ENCODE results near the gene MCM9. TPM values are rescaled to one million over a fixed set of nuclear protein-coding genes. Genes with fewer than 3 reads are reported as not detected.
A peak's percentile ranks its signal among the peaks of the same experiment; 100 is the strongest.

The MCM9 gene
- 6.0 and 6.1 TPM in 2 replicates for total RNA-seq (2014; rRNA removed; shearing (Covaris generic))

DNA sequence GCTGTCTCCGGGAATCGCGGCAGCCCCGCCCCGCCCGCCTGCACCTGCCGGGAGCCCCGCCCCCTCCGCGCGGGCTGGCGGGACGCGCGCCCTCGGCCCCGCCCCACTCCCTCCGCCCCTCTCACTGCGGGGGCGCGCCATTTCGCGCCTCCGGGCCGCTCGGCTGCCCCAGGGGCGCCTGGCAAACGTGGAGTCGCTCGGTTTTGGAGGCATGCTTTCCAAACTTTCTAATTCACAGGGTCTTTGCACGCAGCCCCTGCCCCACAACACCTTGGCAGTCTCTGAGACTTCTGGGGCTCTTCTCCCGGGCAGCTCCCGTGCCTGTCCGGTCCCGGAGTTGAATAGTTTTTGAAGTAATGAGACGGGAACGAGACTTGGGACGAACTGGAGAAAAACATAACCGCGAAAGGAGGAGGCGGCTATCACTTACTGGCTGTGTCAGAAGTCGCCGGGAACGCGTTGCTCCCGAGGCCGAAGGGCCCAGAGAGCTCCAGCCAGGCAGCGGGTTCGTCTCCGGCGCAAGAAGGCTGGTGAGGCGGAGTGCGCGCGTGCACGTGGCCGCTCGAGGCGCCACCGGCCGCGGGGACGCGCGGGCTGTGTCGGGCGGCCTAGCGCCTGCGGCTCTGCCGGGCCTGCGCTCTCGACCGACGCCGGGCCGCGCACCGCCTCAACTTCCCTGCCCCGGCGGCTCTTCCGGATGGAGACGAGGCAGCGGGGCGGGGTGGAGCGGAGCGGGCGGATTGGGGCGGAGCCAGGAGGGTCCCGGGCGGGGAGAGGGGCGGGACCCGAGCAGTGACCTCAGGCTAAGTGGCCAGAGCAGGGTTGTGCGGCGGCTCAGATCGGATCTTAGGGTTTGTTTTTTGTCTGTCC, at the start of gene MCM9:
TSS of gene MCM9 (minus strand) at position 699 of the 870 bp plus-strand sequence. CDS start 3,436 bp downstream, outside the sequence.
- DNase-seq (ENCODE audit: low spot score) = peak; percentile 87

DNA sequence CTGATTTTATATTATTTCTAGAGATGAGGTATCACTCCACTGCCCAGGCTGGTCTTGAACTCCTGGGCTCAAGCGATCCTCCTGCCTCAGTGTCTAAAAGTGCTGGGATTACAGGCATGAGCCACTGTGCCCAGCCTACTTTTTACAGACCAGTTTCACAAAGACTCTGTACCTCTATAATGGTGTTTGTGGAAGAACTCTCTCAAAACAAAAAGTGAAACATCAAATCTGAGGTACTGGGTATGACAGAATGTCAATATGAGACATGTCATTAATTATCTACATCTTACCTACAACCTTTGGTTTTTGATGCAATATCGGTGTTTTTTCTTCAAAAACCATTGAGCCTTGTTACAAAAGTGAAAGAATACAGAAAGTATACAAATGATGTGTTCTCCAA, 49.4 kb upstream of the MCM9 start:
- DNase-seq (ENCODE audit: low spot score) = no peak

DNA sequence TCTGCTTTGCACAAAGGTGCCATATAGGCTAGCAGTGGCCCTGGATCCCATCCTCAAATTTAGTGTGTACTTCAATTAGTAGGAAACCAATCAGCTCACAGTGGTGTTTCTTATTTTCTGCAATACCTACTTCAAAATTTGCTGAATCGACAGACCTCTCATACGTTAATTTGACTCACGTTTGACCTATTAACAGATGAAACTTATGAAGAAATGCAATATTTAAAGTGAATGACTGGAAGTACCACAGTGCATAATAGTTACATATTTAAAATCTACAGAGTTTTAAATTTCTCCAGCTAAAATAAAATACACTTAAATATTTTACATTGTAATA, 47.6 kb upstream of the MCM9 start:
- no peak for DNase-seq (ENCODE audit: low spot score)

DNA sequence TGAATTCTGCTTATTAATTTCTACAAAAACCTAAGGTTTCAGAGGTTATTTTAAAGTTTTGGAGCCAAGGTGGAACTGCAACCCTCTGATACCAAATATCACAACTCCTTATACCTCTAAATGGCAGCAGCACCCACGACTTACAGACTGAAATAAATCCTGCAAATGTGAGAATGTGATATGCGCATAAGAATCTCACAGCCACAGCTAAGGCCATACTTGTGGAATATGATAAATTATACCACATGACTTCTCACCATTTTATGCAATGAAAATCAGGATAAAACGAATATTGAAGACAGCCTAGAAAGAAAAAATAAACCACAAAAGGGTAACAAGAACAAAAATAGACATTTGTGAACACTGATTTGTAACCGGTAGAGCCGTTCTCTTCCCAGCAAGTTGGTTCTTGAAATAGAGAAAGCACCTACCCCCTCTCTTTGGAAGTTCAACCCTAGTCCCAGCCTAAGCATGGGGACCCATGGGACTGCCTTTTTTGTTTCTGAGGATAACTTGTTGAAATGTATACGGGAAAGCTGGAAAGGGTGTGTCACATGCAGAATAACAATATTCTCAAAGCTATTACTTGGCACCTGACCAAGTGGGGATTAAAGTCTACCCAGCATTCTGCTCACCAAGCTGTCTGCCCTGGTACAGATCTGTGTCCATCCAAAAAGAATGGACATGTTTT, 47.1 kb upstream of the MCM9 start:
- no peak for DNase-seq (ENCODE audit: low spot score)

DNA sequence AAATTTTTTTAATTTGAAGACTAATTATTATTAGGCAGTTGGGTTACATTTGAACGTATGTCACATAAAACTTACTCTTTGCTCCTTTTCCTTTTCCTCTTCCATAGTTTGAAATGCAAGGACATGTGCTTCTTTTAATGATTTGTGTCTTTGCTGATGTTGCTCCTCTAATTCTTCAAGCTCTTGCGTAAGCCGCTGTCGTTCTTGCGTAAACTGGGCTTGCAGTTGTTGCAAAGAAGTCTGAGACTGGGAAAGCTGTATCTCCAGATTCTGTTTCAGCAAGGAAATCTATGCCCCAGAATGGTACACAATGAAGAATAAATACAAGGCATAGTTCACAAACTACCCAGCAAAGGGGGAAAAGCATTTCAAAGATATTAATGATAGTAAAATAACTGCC, 45.1 kb upstream of the MCM9 start:
- no peak for DNase-seq (ENCODE audit: low spot score)

DNA sequence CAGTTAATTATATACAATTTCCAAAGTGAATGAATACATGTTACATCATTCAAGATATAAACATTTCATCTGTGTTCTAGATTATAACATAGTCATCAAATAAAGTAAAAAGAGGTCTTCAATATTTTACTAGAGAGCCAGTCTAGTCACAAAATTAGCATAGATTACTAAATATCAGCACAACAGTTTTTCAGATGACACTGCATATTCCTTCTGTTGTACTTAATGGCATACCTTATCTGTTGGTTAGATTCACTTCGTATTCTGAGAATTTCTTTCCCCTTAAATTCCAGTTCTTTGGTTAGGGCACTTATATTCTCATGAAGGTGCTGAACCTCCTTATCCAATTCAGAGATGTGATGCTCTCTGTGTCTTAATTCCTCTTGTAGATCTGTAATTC, 39.8 kb upstream of the MCM9 start:
- DNase-seq (ENCODE audit: low spot score) = no peak

DNA sequence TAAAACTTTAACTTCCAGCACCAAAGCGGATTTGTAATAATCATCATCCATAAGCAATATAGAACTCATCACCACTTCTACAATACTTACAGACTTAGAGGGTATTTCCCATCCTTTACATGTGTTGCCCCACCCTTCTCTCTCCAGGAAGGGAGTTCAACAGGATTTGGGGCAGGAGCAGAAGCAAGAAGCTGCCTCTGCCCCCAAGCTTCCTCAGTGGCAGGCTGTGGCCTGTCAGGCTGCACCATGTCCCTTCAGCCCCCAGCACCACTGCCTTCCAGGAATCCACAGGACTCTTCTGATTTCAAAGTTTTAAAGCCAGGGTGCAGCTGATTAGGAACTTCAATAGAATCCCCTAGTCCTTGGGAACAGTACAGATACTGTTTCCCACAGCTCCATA, 36.7 kb upstream of the MCM9 start:
- DNase-seq (ENCODE audit: low spot score) = no peak

DNA sequence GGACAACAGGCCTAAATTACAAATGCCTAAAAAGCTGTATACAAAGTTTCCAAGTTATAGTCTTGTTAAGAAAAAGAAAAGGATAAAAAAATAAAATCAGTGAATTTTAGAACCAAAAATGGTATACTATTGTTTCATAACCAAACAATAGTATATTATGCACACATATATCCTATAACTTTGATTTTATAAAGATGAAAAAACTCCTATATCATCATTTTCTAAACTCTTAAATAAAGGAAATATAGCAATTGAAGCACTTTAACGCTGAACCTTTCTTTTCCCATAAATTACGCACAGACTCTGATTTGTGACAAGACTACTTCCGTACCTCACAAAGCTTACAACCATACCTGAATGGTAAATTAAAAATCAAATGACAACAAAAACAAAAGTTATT, 35.9 kb upstream of the MCM9 start:
- DNase-seq (ENCODE audit: low spot score) = no peak

DNA sequence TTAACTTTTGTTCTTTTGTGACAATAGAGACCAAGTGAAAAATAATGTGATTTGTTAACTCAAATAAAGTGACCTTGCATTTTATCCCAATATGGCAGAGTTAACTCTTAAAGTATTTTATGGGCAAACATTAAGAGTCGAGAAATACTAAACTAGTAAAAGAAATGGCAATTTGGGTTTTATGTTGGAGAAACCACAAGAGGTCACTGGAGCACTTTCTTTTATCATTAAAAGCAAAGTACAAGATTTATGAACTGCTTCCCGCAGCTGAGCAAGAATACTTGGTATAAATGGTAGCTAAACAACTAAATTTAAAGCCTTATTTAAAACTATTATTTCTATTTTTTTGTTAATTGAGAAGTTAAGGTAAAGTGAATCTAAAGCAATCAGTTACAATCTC, 33.5 kb upstream of the MCM9 start:
- peak; percentile 48 for DNase-seq (ENCODE audit: low spot score)

DNA sequence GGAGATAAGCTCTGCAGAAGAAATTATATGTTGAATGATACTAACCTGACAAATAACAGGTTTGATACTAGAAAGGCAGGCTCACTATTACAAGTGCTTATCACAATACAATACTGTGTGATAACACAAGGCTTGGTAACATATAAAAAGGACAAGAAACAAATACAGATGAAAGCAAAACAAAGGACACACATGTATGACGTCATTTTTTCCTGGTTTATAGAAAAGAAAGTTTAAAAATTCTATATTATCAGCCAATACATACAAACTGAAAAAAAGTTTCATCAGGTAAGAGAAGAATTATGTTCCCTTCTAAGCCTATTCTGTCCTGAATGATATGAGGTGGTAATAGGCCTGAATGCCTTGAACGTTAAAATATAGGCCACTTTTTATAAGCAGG, 32.3 kb upstream of the MCM9 start:
- no peak for DNase-seq (ENCODE audit: low spot score)

DNA sequence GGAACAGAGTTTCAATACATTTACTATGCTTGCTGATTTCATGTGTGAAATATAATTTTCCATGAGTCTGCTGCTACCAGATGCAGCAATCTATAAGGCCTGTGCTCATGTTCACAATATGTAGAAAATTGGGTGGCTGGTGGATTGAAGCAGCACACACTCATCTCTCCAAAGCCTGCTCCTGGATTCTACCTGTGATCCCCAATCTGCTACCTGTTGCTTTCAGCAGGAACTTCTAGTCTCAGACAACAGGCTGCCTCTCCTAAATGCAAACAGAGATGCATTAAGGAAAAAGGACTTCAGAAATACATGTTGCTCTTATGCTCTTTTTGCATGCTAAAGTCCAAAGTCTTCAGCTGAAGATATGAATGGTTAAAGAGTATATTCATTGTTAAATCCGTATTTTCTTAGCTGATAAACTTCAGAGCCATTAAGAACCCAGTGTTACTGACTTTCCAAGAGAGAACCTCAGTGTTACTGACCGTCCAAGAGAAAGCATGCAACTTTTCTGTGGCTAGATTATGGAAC, 30.9 kb upstream of the MCM9 start:
- DNase-seq (ENCODE audit: low spot score) = no peak

DNA sequence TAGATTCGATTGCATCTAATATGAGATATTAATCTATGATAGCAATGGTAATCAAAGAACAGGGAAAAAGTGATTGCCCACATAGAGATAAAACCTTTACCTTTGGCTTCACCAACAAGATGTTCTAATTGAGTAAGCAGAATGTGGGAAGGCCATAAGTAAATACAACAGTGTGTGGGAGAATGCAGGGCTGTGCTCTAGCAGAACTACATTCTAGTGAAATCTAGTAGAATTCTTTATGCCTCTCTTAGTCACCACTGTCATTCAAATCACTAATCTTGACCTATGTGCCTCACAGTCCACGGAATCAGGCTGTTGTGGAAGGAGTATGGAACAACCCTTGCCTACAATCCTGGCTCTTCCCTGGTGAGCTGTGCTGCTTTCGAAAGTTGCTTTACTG, 30.4 kb upstream of the MCM9 start:
- DNase-seq (ENCODE audit: low spot score) = no peak

DNA sequence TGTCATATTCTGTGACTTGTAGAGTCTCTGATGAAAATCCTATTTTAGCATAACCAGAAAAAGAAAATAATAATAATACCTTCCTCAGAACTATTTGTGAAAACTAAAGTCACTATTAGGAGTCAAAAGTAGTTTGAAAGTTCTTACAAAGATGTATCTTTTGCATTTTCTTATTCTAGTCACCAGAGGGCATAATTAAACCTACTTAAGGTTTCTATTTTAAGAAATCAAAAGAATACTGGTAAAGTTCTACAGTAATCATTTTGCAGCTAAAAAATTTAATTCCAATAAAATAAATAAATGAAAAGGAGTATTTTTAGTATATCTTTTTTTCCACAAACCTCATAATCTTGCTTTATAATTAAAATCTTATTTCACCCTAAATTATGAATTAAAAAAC, 28.0 kb upstream of the MCM9 start:
- peak; percentile 21 for DNase-seq (ENCODE audit: low spot score)

DNA sequence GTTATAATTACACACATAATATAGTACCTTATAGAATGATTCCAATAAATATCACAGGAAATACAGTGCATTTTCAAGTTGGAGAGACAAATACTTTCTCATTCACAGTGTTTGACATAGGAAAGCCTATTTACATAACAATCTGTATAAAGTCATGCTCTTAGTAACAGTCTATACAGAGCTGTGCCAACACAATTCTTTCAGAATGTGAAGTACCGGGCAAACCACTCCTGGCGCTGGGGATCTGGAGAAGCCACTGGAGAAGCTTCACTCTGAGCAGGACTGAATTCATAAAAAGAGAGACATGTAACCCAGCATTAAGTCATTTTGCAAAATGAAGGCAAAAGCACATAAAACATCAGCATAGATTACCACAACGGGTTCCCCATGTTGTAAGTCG, 24.9 kb upstream of the MCM9 start:
- no peak for DNase-seq (ENCODE audit: low spot score)

DNA sequence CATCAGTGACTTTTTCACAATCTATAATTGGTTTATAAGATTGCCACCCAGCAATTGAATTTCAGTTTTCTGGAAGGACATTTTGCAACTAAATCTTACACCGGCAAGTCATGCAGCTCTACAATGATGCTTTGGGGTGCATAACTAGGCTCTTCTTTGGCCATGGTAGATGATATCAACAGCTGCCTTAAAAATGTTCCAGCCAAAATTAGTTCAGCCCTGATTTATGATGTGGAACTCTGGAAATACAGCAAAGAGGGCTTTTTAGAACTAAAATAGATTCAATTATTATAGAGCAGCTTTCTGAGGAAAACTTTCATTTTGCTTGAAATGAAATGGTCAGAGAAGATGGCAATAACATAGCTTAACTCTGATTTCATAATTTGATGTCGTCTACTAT, 18.4 kb upstream of the MCM9 start:
- no peak for DNase-seq (ENCODE audit: low spot score)

DNA sequence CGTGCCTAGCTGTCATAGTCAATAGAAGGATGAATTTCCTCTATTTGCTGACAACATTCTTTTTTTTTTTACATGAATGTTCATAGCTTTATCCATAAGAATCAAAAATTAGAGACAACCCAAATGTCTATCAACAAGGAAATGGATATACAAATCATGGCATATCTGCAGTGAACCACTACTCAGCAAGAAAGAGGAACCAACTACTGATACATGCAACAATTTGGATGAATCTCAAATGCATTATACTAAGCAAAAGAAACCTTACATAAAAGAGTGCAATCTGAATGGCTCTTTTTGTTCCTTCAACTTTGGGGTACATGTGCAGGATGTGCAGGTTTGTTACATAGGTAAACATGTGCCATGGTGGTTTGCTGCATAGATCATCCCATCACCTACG, 17.7 kb upstream of the MCM9 start:
- DNase-seq (ENCODE audit: low spot score) = no peak

DNA sequence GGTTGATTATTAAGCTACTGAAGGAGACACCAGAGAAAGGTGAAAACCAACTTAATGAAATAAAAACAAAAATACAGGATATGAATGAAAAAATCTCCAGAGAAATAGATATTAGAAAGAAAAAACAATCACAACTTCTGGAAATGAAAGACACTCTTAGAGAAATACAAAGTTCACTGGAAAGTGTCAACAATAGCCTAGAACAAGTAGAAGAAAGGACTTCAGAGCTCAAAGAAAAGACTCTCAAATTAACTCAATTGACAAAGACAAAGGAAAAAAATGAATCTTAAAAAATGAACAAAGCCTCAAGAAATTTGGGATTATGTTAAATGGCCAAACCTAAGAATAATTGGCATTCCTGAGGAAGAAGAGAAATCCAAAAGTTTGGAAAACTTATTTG, 10.3 kb upstream of the MCM9 start:
- DNase-seq (ENCODE audit: low spot score) = no peak

DNA sequence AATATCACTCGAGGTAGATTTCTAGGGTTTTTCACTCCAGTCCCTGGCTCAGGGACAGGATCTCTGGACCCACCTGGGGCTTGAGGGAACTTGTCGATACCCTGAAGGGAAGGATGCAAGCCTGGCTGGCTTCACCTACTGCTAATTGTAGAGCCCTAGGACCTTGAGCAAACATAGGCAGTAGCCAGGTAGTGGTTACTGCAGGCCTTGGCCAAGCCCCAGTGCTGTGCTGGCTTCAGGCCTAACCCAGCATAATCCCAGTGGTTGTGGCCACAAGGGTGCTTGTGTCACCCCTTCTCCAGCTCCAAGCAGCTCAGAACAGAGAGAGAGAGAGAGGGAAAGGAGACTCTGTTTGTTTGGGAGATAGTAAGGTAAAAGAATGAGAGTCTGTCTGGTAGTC, 5.8 kb upstream of the MCM9 start:
- DNase-seq (ENCODE audit: low spot score) = no peak

DNA sequence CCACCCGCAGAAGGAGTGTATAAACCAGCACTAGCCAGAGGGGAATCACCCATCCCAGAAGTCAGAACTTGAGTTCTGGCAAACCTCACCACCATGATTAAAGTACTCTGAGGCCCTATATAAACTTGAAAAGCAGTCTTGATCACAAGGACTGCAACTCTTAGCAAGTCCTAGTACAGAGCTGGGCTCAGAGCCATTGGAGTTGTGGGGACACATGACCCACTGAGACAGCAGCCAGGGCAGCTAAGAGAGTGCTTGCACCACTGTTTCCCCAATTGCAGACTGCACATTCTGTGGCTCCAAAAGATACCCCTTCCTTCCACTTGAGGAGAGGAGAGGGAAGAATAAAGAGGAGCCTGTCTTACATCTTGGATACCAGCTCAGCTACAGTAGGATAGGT, 4.7 kb upstream of the MCM9 start:
- DNase-seq (ENCODE audit: low spot score) = no peak

DNA sequence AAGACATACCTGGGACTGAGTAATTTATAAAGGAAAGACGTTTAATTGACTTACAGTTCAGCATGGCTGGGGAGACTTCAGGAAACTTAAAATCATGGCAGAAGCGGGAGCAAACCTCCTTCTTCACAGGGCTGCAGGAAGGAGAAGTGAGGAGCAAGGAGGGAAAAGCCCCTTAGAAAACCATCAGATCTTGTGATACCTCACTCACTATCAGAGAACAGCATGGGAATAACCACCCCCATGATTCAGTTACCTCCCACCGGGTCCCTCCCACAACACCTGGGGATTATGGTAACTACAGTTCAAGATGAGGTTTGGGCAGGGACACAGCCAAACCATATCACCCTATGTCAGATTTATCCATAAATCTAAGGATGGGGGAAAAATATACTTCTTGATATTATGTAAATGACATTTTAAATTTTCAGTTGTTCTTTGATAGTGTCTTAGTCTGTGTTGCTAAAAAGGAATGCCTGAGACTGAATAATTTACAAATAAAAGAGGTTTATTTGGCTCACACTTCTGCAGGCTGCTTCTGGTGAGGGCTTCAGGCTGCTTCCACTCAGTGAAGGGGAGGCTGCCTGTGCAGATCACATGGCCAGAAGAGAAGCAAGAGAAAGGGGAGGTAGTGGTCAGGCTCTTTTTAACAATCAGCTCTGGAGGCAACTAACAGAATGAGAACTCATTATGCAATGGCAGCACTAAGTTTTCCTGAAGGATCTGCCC, 1.2 kb upstream of the MCM9 start:
- no peak for DNase-seq (ENCODE audit: low spot score)

DNA sequence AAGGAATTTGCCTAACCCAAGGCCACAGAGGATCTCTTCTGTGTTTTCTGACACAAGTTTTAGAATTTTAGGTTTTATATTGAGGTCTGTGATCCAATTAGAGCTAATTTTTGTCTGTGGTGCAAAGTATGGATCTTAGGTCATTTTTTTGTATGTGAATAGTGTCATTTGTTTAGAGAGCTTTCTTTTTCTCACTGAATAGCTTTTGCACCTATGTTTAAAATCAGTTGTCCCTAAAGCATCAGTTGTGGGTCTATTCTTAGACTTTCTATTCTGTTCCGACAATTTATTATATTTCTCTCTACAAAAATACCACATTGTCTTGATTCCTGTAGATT, 341 bp upstream of the MCM9 start:
- no peak for DNase-seq (ENCODE audit: low spot score)

DNA sequence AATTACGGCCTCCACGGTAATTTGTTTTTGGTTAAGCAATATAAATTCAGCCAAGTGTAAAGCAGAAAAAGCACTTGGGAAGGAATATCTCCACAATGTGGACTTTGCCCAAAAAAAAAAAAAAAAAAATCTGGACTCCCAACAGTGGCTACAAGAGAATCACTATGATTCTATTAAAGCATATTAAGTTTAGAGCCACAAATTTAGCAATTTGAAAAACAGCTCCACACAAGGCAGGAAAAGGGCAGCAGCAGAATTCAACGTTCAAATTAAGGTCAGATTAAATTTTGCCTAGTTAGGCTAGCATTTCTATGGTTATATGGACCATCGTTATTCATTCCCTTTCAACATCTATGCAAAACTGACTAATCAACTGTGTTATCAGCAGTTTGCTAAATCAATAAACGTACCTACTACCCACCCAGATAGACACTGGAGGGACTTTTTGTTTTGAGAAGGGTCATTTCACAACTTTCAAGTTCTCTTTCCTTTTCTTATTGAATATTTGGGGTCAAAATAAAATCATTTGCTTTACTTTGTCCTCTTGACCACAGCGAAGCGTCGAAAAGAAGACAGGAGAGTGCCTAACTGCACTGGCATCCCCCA, 1.0 kb downstream of the MCM9 start:
- DNase-seq (ENCODE audit: low spot score) = no peak
